Cerebellar nuclear complex (tissue), 1 donor: Measurements from ENCODE around the gene RBM20.
"Not testable (repeated sequence)": the region's sequence is repeated elsewhere in the genome, so short reads cannot be mapped to it uniquely, and the experiment has no call there.

Source experiments
- DNase-seq, 2 experiments: peaks; one replicate each; lab custom pipeline; 2025; lab: John Stamatoyannopoulos, UW

RBM20 gene

GRCh38 chr10:110764378-110764777, 120.2 kb downstream of the RBM20 start:
- DNase-seq = no peak

- no peak for DNase-seq
Observed at GRCh38 chr10:110764793-110765512, 120.8 kb downstream of the RBM20 start.

- DNase-seq = no peak
Observed at GRCh38 chr10:110765513-110766319, 121.6 kb downstream of the RBM20 start.

- DNase-seq = not testable (repeated sequence)
Observed at GRCh38 chr10:110767601-110768000, 123.5 kb downstream of the RBM20 start.

- DNase-seq = no peak
Observed at GRCh38 chr10:110770243-110770642, 126.1 kb downstream of the RBM20 start.

- no peak for DNase-seq
Observed at GRCh38 chr10:110771486-110771885, 127.3 kb downstream of the RBM20 start.

GRCh38 chr10:110771991-110772390, 127.9 kb downstream of the RBM20 start:
- DNase-seq = no peak

- no peak for DNase-seq
Observed at GRCh38 chr10:110772454-110773025, 128.4 kb downstream of the RBM20 start.

GRCh38 chr10:110773693-110774068, 129.5 kb downstream of the RBM20 start:
- no peak for DNase-seq

GRCh38 chr10:110774069-110775019, 130.2 kb downstream of the RBM20 start:
- no peak for DNase-seq

GRCh38 chr10:110775020-110775375, 130.9 kb downstream of the RBM20 start:
- DNase-seq = no peak

- DNase-seq = no peak
Observed at GRCh38 chr10:110775406-110775805, 131.3 kb downstream of the RBM20 start.

- no peak for DNase-seq
Observed at GRCh38 chr10:110777017-110777416, 132.9 kb downstream of the RBM20 start.

GRCh38 chr10:110777661-110778060, 133.5 kb downstream of the RBM20 start:
- no peak for DNase-seq

- no peak for DNase-seq
Observed at GRCh38 chr10:110778211-110778610, 134.1 kb downstream of the RBM20 start.

- DNase-seq = no peak
Observed at GRCh38 chr10:110779489-110779888, 135.4 kb downstream of the RBM20 start.

GRCh38 chr10:110780704-110781103, 136.6 kb downstream of the RBM20 start:
- no peak for DNase-seq

- peak; percentile 9 to 74 for DNase-seq
Observed at GRCh38 chr10:110781139-110781538, 137.0 kb downstream of the RBM20 start.

- DNase-seq = no peak
Observed at GRCh38 chr10:110782616-110783015, 138.5 kb downstream of the RBM20 start.

- no peak for DNase-seq
Observed at GRCh38 chr10:110783509-110784107, 139.5 kb downstream of the RBM20 start.

- no peak for DNase-seq
Observed at GRCh38 chr10:110784198-110784597, 140.1 kb downstream of the RBM20 start.

GRCh38 chr10:110786172-110786571, 142.0 kb downstream of the RBM20 start:
- DNase-seq = no peak
